A204.1 (cell line): Measurements from ENCODE around the gene SPEM2.

Experiments used
- FAIRE-seq: peaks from 2 replicates; lab custom pipeline; 2012; peaks lifted over from hg19 to GRCh38; lab: Jason Lieb, UNC

Gene SPEM2

GRCh38 chr17:7475764-7476422 is 50.5 kb downstream of the SPEM2 start:
- FAIRE-seq = no peak

GRCh38 chr17:7476494-7476893 is 51.1 kb downstream of the SPEM2 start:
- no peak for FAIRE-seq

GRCh38 chr17:7476951-7477350 is 51.5 kb downstream of the SPEM2 start:
- no peak for FAIRE-seq
